Chondrocyte (in vitro differentiated cells): ENCODE data around the gene TEF. TPM values are rescaled to one million over a fixed set of nuclear protein-coding genes. Genes with fewer than 3 reads are reported as not detected.

Experiments
- DNase-seq: peaks from one replicate; pipeline ENCODE4 v3.0.0; 2021; ENCODE audit warnings: mixed read lengths, low spot score
- H3K27ac Mint-ChIP-seq: one replicate; pipeline ENCODE4 v1.8.0; 2021; ENCODE audit warnings: mild to moderate bottlenecking, moderate library complexity, mixed read lengths; ENCODE audit not compliant: unreplicated experiment
- H3K27me3 Mint-ChIP-seq: 2 replicates; pipeline ENCODE4 v1.8.0; 2021; ENCODE audit warnings: low read depth, mixed read lengths
- H3K36me3 Mint-ChIP-seq: 2 replicates; pipeline ENCODE4 v1.8.0; 2021; ENCODE audit warnings: low read depth, mixed read lengths
- H3K4me1 Mint-ChIP-seq: 2 replicates; pipeline ENCODE4 v1.8.0; 2021; ENCODE audit warnings: low read depth, mild to moderate bottlenecking, mixed read lengths
- H3K4me3 Mint-ChIP-seq: one replicate; pipeline ENCODE4 v1.8.0; 2021; ENCODE audit warnings: mild to moderate bottlenecking, moderate library complexity, mixed read lengths; ENCODE audit not compliant: unreplicated experiment
- H3K9me3 Mint-ChIP-seq: 2 replicates; pipeline ENCODE4 v1.8.0; 2021; ENCODE audit warnings: low read depth, mixed read lengths
- CTCF ChIP-seq: fragments of 200-600 bp; sonication (generic); IDR thresholded peaks from 2 replicates; pipeline ENCODE4 v1.5.0; 2021; ENCODE audit warnings: antibody characterized with exemption, mild to moderate bottlenecking, moderate library complexity
- total RNA-seq: library from RNA; stranded (reverse); gene quantifications from 3 replicates; pipeline ENCODE4 v1.2.1, GENCODE V29; 2021

Gene TEF
- total RNA-seq, 1 donor from 2014 or later = 3.2 TPM

- H3K27me3 Mint-ChIP-seq = no peaks in the 10 kb centered on the region
- no peak for DNase-seq
- H3K36me3 Mint-ChIP-seq = peaks cover 3% of the 10 kb centered on the region
- TF ChIP-seq CTCF = no peak
- H3K9me3 Mint-ChIP-seq = no peaks in the 10 kb centered on the region
- H3K27ac Mint-ChIP-seq = no peak overlapping the region
- peaks cover 33% of the 10 kb centered on the region for H3K4me1 Mint-ChIP-seq
- H3K4me3 Mint-ChIP-seq = peak overlapping the region; percentile 97
Observed at GRCh38 chr22:41442240-41442792, 60.6 kb downstream of the TEF start.

- H3K27me3 Mint-ChIP-seq = no peaks in the 10 kb centered on the region
- peaks cover 36% of the 10 kb centered on the region for H3K4me1 Mint-ChIP-seq
- DNase-seq = peak; percentile 97
- H3K36me3 Mint-ChIP-seq = peaks cover 2% of the 10 kb centered on the region
- H3K4me3 Mint-ChIP-seq = peak overlapping the region; percentile 97
- no peaks in the 10 kb centered on the region for H3K9me3 Mint-ChIP-seq
- no peak for TF ChIP-seq CTCF
- peak overlapping the region; percentile 98 for H3K27ac Mint-ChIP-seq
Observed at GRCh38 chr22:41444360-41445128, 62.8 kb downstream of the TEF start.

GRCh38 chr22:41445129-41446056 is 63.7 kb downstream of the TEF start:
- Mint-ChIP-seq H3K27ac (peak overlapping the region; percentile 98), H3K4me1 (peaks cover 36% of the 10 kb centered on the region), H3K4me3 (peak overlapping the region; percentile 97), H3K9me3 (no peaks in the 10 kb centered on the region), H3K27me3 (no peaks in the 10 kb centered on the region), H3K36me3 (peaks cover 2% of the 10 kb centered on the region)
- no peak for TF ChIP-seq CTCF
- peak; percentile 49 for DNase-seq

- H3K9me3 Mint-ChIP-seq = no peaks in the 10 kb centered on the region
- peak; percentile 84 for DNase-seq
- peak overlapping the region; percentile 97 for H3K4me3 Mint-ChIP-seq
- peak overlapping the region; percentile 98 for H3K27ac Mint-ChIP-seq
- H3K4me1 Mint-ChIP-seq = peaks cover 36% of the 10 kb centered on the region
- no peak for TF ChIP-seq CTCF
- no peaks in the 10 kb centered on the region for H3K27me3 Mint-ChIP-seq
- H3K36me3 Mint-ChIP-seq = peaks cover 2% of the 10 kb centered on the region
Observed at GRCh38 chr22:41446057-41446501, 64.3 kb downstream of the TEF start.
